Measurements from ENCODE around the gene PCBP3. TPM values are rescaled to one million over a fixed set of nuclear protein-coding genes. Genes with fewer than 3 reads are reported as not detected.

Gene PCBP3
- total and polyA plus RNA-seq, 10 of the 15 experiments (the other 5 are each of a cell fraction or from before 2014, with no cell fraction given), result 0.09 to 1.3 (median 0.46) TPM; not detected in 3

DNA sequence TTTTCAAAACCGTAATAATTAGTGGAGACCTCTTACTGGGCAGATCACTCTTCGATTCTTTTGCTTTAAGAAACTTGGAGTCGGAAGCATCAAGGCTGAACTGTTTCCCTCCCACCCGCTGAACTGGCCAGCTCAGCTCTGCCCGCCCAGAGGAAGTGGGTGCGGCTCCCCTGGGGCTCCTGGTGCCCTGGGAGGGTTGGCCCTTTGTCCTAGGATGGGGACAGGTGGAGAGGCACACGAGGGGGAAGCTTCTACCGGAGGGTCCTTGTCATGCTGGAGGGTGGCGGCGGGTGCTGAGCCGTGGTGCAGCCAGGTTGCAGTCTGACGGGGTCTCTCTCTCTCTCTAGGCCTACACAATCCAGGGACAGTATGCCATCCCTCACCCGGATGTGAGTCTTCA lies 273.7 kb downstream of the PCBP3 start (continued):
- TF ChIP-seq JUND (IDR thresholded peaks at IDR 0.05; ENCODE audit: low read depth, low read length) (no peak), ZNF274 (IDR thresholded peaks at IDR 0.05; ENCODE audit: insufficient read depth, insufficient read length) (no peak)

DNA sequence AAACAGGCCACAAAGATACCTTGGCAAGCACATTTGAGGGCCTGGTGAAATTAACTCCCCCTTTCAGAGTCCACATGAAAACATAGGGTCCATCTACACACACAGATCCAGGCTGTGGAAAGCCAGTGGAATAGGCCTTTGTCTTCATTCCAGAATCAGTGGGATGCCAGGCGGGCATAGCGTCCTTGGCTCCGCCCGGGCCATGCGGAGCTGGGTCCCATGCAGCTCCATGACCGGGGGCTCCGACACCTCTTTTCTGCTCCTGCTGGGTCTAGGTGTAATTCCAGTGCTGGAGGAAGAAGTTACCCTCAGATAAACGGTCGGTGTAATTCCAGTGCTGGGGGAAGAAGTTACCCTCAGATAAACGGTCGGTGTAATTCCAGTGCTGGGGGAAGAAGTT lies 274.5 kb downstream of the PCBP3 start:
- RAD21 ChIA-PET (ENCODE audit: unreplicated experiment), result no interaction called here
- FAIRE-seq, result no peak
- intact Hi-C loops (cut with micrococcal nuclease; ENCODE audit: unreplicated experiment), result no loop called here

More for the DNA sequence above, 274.5 kb downstream of the PCBP3 start:
- Histone ChIP-seq H4K20me1 (ENCODE audit: control insufficient read depth, insufficient read depth) (no peaks in the 10 kb centered on the region), H3K36me3 (ENCODE audit: control insufficient read depth in 2 of 2, insufficient read depth in 2 of 2, low read length in 1 of 2) (no peaks in the 10 kb centered on the region), H3K9ac (ENCODE audit: control insufficient read depth, insufficient read depth, low read length) (no peak overlapping the region), H3K4me2 (ENCODE audit: control insufficient read depth, insufficient read depth) (no peak overlapping the region), H3K9me3 (replicated peaks; ENCODE audit: control insufficient read depth, insufficient read depth, low read length) (no peaks in the 10 kb centered on the region; the same call in 2 of the 3 replicates), H3K27ac (ENCODE audit: control insufficient read depth, insufficient read depth) (no peak overlapping the region), H3K79me2 (ENCODE audit: control insufficient read depth, insufficient read depth, low read length) (no peaks in the 10 kb centered on the region), H3K4me1 (ENCODE audit: control insufficient read depth, insufficient read depth, low read length) (no peaks in the 10 kb centered on the region), H3K27me3 (replicated peaks in 1 of 2; ENCODE audit: control insufficient read depth in 2 of 2, insufficient read depth in 2 of 2, low read length in 1 of 2) (no peaks in the 10 kb centered on the region), H3K4me3 (no peak overlapping the region), H2AFZ (ENCODE audit: control insufficient read depth, low read depth, low read length) (no peak overlapping the region)
- ATAC-seq (no peak), DNase-seq (ENCODE audit: low read depth, low spot score) (no peak)
- no TSS peak for BruUV-seq (replicated peaks)
- CTCF ChIA-PET, result no interaction called here
- in situ Hi-C loops (cut with MboI), result no loop called here
- no peak for TF ChIP-seq GATAD2B (conservative IDR thresholded peaks at IDR 0.05; ENCODE audit: low read depth)
- TF ChIP-seq, protein P1, sequence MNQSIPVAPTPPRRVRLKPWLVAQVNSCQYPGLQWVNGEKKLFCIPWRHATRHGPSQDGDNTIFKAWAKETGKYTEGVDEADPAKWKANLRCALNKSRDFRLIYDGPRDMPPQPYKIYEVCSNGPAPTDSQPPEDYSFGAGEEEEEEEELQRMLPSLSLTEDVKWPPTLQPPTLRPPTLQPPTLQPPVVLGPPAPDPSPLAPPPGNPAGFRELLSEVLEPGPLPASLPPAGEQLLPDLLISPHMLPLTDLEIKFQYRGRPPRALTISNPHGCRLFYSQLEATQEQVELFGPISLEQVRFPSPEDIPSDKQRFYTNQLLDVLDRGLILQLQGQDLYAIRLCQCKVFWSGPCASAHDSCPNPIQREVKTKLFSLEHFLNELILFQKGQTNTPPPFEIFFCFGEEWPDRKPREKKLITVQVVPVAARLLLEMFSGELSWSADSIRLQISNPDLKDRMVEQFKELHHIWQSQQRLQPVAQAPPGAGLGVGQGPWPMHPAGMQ (IDR thresholded peaks at IDR 0.05; ENCODE audit: borderline replicate concordance), result no peak
- TF ChIP-seq ZSCAN29 (IDR thresholded peaks at IDR 0.05), result no peak
- no peak for TF ChIP-seq ZZZ3 (IDR thresholded peaks at IDR 0.05; ENCODE audit: control insufficient read depth, insufficient read length, low read depth)
- no peak for TF ChIP-seq NR2C1 (IDR thresholded peaks at IDR 0.05)
- TF ChIP-seq MTA2 (IDR thresholded peaks at IDR 0.05; ENCODE audit: low read depth), result no peak
- no peak for TF ChIP-seq RAD21 (IDR thresholded peaks at IDR 0.05; ENCODE audit: insufficient read depth, low read depth, low read length)
- TF ChIP-seq POLR2AphosphoS2 (IDR thresholded peaks at IDR 0.05; ENCODE audit: low read depth, low read length), result no peak
- TF ChIP-seq CHD2 (IDR thresholded peaks at IDR 0.05; ENCODE audit: borderline replicate concordance, low read depth, low read length), result no peak
- no peak for TF ChIP-seq ETV6 (conservative IDR thresholded peaks at IDR 0.05 in 1 of 2, IDR thresholded peaks at IDR 0.05 in 1 of 2; ENCODE audit: borderline replicate concordance in 1 of 2, low read depth in 1 of 2)
- TF ChIP-seq, protein P2, sequence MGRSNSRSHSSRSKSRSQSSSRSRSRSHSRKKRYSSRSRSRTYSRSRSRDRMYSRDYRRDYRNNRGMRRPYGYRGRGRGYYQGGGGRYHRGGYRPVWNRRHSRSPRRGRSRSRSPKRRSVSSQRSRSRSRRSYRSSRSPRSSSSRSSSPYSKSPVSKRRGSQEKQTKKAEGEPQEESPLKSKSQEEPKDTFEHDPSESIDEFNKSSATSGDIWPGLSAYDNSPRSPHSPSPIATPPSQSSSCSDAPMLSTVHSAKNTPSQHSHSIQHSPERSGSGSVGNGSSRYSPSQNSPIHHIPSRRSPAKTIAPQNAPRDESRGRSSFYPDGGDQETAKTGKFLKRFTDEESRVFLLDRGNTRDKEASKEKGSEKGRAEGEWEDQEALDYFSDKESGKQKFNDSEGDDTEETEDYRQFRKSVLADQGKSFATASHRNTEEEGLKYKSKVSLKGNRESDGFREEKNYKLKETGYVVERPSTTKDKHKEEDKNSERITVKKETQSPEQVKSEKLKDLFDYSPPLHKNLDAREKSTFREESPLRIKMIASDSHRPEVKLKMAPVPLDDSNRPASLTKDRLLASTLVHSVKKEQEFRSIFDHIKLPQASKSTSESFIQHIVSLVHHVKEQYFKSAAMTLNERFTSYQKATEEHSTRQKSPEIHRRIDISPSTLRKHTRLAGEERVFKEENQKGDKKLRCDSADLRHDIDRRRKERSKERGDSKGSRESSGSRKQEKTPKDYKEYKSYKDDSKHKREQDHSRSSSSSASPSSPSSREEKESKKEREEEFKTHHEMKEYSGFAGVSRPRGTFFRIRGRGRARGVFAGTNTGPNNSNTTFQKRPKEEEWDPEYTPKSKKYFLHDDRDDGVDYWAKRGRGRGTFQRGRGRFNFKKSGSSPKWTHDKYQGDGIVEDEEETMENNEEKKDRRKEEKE (IDR thresholded peaks at IDR 0.05), result no peak
- POLR2A ChIA-PET, result no interaction called here
- 67% methylated on average over 9 of the region's 11 CpGs for WGBS (ENCODE audit: insufficient coverage, insufficient replicate concordance, low lambda C conversion rate, missing lambda C conversion rate)
- SMC1A ChIA-PET (ENCODE audit: uncharacterized antibody, unreplicated experiment), result no interaction called here

Data from GM12878 (cell line).